ENCODE results near the gene CCDC85C. TPM values are rescaled to one million over a fixed set of nuclear protein-coding genes. Genes with fewer than 3 reads are reported as not detected.

The CCDC85C gene
- polyA plus RNA-seq, 1 experiment: 7.2 TPM

DNA sequence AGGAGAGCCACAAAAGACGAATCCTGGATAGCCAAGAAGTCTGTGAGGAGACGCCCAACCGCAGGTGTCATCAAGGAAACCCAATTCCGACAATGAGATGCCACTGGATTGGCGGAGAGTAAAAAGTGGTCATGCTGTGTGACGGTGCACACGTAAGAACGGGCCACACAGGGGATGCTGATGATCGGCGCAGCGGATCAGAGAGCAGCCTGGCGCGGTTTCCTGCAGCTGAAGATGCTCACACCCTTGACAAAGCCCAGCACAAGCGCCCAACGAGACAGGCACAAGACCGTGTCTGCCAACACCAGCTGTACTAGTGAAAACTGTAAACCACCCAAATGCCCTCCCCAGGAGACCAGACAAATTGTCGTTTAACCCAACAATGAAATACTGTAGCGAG lies 55.8 kb downstream of the CCDC85C start:
- POLR2A ChIA-PET: interaction anchor here (1.0 kb wide), 1 partner anchor 10 kb away, joined by 3 read pairs; no protein-coding TSS in a partner anchor
- TF ChIP-seq, protein P1, sequence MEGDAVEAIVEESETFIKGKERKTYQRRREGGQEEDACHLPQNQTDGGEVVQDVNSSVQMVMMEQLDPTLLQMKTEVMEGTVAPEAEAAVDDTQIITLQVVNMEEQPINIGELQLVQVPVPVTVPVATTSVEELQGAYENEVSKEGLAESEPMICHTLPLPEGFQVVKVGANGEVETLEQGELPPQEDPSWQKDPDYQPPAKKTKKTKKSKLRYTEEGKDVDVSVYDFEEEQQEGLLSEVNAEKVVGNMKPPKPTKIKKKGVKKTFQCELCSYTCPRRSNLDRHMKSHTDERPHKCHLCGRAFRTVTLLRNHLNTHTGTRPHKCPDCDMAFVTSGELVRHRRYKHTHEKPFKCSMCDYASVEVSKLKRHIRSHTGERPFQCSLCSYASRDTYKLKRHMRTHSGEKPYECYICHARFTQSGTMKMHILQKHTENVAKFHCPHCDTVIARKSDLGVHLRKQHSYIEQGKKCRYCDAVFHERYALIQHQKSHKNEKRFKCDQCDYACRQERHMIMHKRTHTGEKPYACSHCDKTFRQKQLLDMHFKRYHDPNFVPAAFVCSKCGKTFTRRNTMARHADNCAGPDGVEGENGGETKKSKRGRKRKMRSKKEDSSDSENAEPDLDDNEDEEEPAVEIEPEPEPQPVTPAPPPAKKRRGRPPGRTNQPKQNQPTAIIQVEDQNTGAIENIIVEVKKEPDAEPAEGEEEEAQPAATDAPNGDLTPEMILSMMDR (IDR thresholded peaks at IDR 0.05; ENCODE audit: low read depth, low read length): no peak
- Histone ChIP-seq H3K4me3 (ENCODE audit: low read depth, low read length) (no peak overlapping the region), H3K9me3 (ENCODE audit: control insufficient read depth, insufficient read depth, low read length) (no peaks in the 10 kb centered on the region), H3K27ac (ENCODE audit: low read depth, low read length) (no peak overlapping the region), H3K27me3 (ENCODE audit: control insufficient read depth, insufficient read depth, low read length) (no peaks in the 10 kb centered on the region)
- CTCF ChIA-PET: no interaction called here
- DNase-seq (ENCODE audit: low read depth, low spot score): no peak

GRCh38 chr14:99546234-99546879 lies 57.6 kb downstream of the CCDC85C start:
- TF ChIP-seq, protein P1 (IDR thresholded peaks at IDR 0.05; ENCODE audit: low read depth, low read length): no peak
- ChIA-PET POLR2A (no interaction called here), CTCF (interaction anchor here (0.7 to 1.7 kb wide), 3 partner anchors 22 to 142 kb away, joined by 3 to 4 read pairs (median 3); no protein-coding TSS in a partner anchor)
- H3K9me3 ChIP-seq (ENCODE audit: control insufficient read depth, insufficient read depth, low read length): no peaks in the 10 kb centered on the region; the same call in 1 of the 2 replicates
- no peaks in the 10 kb centered on the region for H3K27me3 ChIP-seq (ENCODE audit: control insufficient read depth, insufficient read depth, low read length)
- no peak overlapping the region for H3K4me3 ChIP-seq (ENCODE audit: low read depth, low read length)
- DNase-seq (ENCODE audit: low read depth, low spot score): no peak
- no peak overlapping the region for H3K27ac ChIP-seq (ENCODE audit: low read depth, low read length)

GRCh38 chr14:99545586-99545985 lies 58.4 kb downstream of the CCDC85C start:
- Histone ChIP-seq H3K27ac (ENCODE audit: low read depth, low read length) (no peak overlapping the region), H3K4me3 (ENCODE audit: low read depth, low read length) (no peak overlapping the region), H3K9me3 (ENCODE audit: control insufficient read depth, insufficient read depth, low read length) (no peaks in the 10 kb centered on the region; the same call in 1 of the 2 replicates), H3K27me3 (ENCODE audit: control insufficient read depth, insufficient read depth, low read length) (no peaks in the 10 kb centered on the region)
- DNase-seq (ENCODE audit: low read depth, low spot score): no peak
- ChIA-PET CTCF (interaction anchor here (0.7 to 1.7 kb wide), 2 partner anchors 21 to 141 kb away, joined by 3 to 4 read pairs; no protein-coding TSS in a partner anchor), POLR2A (no interaction called here)
- TF ChIP-seq, protein P1 (IDR thresholded peaks at IDR 0.05; ENCODE audit: low read depth, low read length): no peak

GRCh38 chr14:99544991-99545390 lies 59.0 kb downstream of the CCDC85C start:
- TF ChIP-seq, protein P1 (IDR thresholded peaks at IDR 0.05; ENCODE audit: low read depth, low read length): no peak
- CTCF ChIA-PET: interaction anchor here (1.7 kb wide), 1 partner anchor 21 kb away, joined by 4 read pairs; no protein-coding TSS in a partner anchor
- no peak for DNase-seq (ENCODE audit: low read depth, low spot score)
- Histone ChIP-seq H3K27me3 (ENCODE audit: control insufficient read depth, insufficient read depth, low read length) (no peaks in the 10 kb centered on the region), H3K4me3 (ENCODE audit: low read depth, low read length) (no peak overlapping the region), H3K27ac (ENCODE audit: low read depth, low read length) (no peak overlapping the region), H3K9me3 (ENCODE audit: control insufficient read depth, insufficient read depth, low read length) (no peaks in the 10 kb centered on the region; the same call in 1 of the 2 replicates)
- POLR2A ChIA-PET: no interaction called here

GRCh38 chr14:99543985-99544384 lies 60.0 kb downstream of the CCDC85C start:
- POLR2A ChIA-PET: no interaction called here

More at GRCh38 chr14:99543985-99544384, 60.0 kb downstream of the CCDC85C start:
- Histone ChIP-seq H3K27ac (ENCODE audit: low read depth, low read length) (no peak overlapping the region), H3K27me3 (ENCODE audit: control insufficient read depth, insufficient read depth, low read length) (no peaks in the 10 kb centered on the region), H3K4me3 (ENCODE audit: low read depth, low read length) (no peak overlapping the region), H3K9me3 (ENCODE audit: control insufficient read depth, insufficient read depth, low read length) (no peaks in the 10 kb centered on the region; the same call in 1 of the 2 replicates)
- CTCF ChIA-PET: no interaction called here
- no peak for DNase-seq (ENCODE audit: low read depth, low spot score)
- TF ChIP-seq, protein P1 (IDR thresholded peaks at IDR 0.05; ENCODE audit: low read depth, low read length): no peak

Data from AG04450 (cell line).